ENCODE measurements around the gene COL4A6.
"Not testable (repeated sequence)": the region's sequence is repeated elsewhere in the genome, so short reads cannot be mapped to it uniquely, and the experiment has no call there.

DNA sequence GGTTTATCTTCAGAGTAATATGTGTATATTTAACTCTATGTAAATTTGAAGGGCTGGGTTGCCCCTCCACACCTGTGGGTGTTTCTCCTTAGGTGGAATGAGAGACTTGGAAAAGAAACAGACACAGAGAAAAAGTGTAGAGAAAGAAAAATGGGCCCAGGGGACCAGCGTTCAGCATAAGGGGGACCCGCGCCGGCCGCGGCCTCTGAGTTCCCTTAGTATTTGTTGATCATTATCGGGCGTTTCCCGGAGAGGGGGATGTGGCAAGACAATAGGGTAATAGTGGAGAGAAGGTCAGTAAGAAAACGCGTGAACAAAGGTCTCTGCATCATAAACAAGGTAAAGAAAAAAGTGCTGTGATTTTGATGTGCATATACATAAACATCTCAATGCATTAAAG lies 61.4 kb downstream of the COL4A6 start:
- TF ChIP-seq, protein P1, sequence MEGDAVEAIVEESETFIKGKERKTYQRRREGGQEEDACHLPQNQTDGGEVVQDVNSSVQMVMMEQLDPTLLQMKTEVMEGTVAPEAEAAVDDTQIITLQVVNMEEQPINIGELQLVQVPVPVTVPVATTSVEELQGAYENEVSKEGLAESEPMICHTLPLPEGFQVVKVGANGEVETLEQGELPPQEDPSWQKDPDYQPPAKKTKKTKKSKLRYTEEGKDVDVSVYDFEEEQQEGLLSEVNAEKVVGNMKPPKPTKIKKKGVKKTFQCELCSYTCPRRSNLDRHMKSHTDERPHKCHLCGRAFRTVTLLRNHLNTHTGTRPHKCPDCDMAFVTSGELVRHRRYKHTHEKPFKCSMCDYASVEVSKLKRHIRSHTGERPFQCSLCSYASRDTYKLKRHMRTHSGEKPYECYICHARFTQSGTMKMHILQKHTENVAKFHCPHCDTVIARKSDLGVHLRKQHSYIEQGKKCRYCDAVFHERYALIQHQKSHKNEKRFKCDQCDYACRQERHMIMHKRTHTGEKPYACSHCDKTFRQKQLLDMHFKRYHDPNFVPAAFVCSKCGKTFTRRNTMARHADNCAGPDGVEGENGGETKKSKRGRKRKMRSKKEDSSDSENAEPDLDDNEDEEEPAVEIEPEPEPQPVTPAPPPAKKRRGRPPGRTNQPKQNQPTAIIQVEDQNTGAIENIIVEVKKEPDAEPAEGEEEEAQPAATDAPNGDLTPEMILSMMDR (conservative IDR thresholded peaks at IDR 0.05; ENCODE audit: low read length), result not testable (repeated sequence)
- TF ChIP-seq EZH2phosphoT487 (IDR thresholded peaks at IDR 0.05; ENCODE audit: borderline replicate concordance, low read depth, low read length), result not testable (repeated sequence)

Data from OCI-LY7 (cell line).